ENCODE measurements around the gene NLRP4. TPM values are rescaled to one million over a fixed set of nuclear protein-coding genes. Genes with fewer than 3 reads are reported as not detected.

The NLRP4 gene
- total and polyA plus RNA-seq, 2 experiments from 2014 or later: not detected

DNA sequence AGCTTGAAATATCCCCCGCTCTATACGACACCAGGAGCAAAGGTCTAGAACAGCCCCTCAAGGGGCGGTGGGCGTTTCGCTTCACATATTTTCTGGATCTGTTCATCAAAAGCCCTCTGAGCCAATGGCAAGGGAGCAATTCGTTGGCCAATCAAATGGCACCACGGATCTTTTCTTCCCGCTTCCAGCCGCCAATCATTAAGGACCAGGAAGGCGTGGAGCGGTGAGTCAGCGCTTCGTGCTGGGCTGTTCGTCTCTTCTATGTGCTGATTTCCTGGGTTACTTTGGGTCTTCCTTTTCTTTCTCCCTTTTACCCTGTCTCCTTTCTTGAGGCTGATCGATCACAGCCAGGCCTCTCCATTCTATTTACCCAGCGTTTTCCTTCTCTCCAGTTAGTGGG is at the start of gene NLRP4 (continued):
- TF ChIP-seq CTCF (conservative IDR thresholded peaks at IDR 0.05; ENCODE audit: low read depth in 2 of 2) (no peak), EZH2 (IDR thresholded peaks at IDR 0.05; ENCODE audit: low read depth, unreplicated experiment) (no peak)

DNA sequence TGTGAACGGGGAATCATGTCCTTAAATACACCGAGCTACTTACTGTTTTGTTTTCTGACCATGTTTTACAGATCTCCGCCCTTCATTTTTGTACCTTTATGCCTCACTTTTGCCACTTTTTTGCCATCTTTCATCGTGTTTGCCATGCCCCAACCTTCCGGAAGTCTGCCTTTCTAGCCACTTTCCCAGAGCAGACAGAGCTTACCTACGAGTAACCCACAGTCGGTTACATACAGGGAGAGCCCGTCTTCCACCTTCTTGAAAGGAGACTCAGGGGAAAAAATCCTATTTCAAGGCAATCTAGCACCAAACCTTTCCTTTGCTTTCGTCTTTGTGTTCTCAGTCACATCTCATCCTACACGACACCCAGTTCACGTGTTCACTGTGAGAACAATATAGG is 41.3 kb upstream of the NLRP4 start:
- peaks cover 32% of the 10 kb centered on the region for H3K36me3 Mint-ChIP-seq (ENCODE audit: low read depth)
- no peaks in the 10 kb centered on the region for H3K27me3 Mint-ChIP-seq (ENCODE audit: insufficient read depth, low read depth, poor library complexity)
- Histone ChIP-seq H3K4me1 (ENCODE audit: insufficient read depth) (no peaks in the 10 kb centered on the region), H3K27me3 (ENCODE audit: insufficient read depth) (no peaks in the 10 kb centered on the region), H2AFZ (no peak overlapping the region), H3K9me2 (ENCODE audit: insufficient read depth) (no peaks in the 10 kb centered on the region), H3K27ac (ENCODE audit: low read depth) (no peak overlapping the region), H4K20me1 (replicated peaks; ENCODE audit: insufficient read depth) (no peaks in the 10 kb centered on the region), H3K4me2 (no peak overlapping the region), H3K4me3 (no peak overlapping the region), H3K79me2 (replicated peaks; ENCODE audit: insufficient read depth) (no peaks in the 10 kb centered on the region), H3K36me3 (ENCODE audit: insufficient read depth) (peaks cover 7% of the 10 kb centered on the region), H3F3A (replicated peaks; ENCODE audit: low read depth) (no peaks in the 10 kb centered on the region)
- H3K4me1 Mint-ChIP-seq: no peaks in the 10 kb centered on the region
- DNase-seq (ENCODE audit: low spot score) (no peak), ATAC-seq (no peak)
- H3K27ac Mint-ChIP-seq: no peak overlapping the region
- H3K9me3 Mint-ChIP-seq: peaks cover 94% of the 10 kb centered on the region
- TF ChIP-seq EZH2 (IDR thresholded peaks at IDR 0.05; ENCODE audit: low read depth, unreplicated experiment) (no peak), ZNF331 (CRISPR knock-in tag; IDR thresholded peaks at IDR 0.05; ENCODE audit: low read depth) (no peak), CTCF (conservative IDR thresholded peaks at IDR 0.05; ENCODE audit: low read depth in 2 of 2) (no peak), CREB1 (CRISPR knock-in tag; IDR thresholded peaks at IDR 0.05; ENCODE audit: low read depth) (no peak)
- no peak overlapping the region for H3K4me3 Mint-ChIP-seq

GRCh38 chr19:55801416-55801815 is 34.9 kb upstream of the NLRP4 start:
- ATAC-seq (no peak), DNase-seq (ENCODE audit: low spot score) (no peak)
- Mint-ChIP-seq H3K27ac (no peak overlapping the region), H3K4me3 (no peak overlapping the region), H3K36me3 (ENCODE audit: low read depth) (peaks cover 39% of the 10 kb centered on the region), H3K9me3 (peaks cover 97% of the 10 kb centered on the region), H3K27me3 (ENCODE audit: insufficient read depth, low read depth, poor library complexity) (no peaks in the 10 kb centered on the region), H3K4me1 (no peaks in the 10 kb centered on the region)
- Histone ChIP-seq H3K4me3 (no peak overlapping the region), H4K20me1 (replicated peaks; ENCODE audit: insufficient read depth) (no peaks in the 10 kb centered on the region), H3K4me1 (ENCODE audit: insufficient read depth) (no peaks in the 10 kb centered on the region), H3K9me2 (ENCODE audit: insufficient read depth) (no peaks in the 10 kb centered on the region), H3K27me3 (ENCODE audit: insufficient read depth) (no peaks in the 10 kb centered on the region), H3K79me2 (replicated peaks; ENCODE audit: insufficient read depth) (no peaks in the 10 kb centered on the region), H3K4me2 (no peak overlapping the region), H3K27ac (ENCODE audit: low read depth) (no peak overlapping the region), H3F3A (replicated peaks; ENCODE audit: low read depth) (no peaks in the 10 kb centered on the region), H2AFZ (no peak overlapping the region), H3K36me3 (ENCODE audit: insufficient read depth) (no peaks in the 10 kb centered on the region; the same call in 1 of the 2 replicates)
- no peak for TF ChIP-seq POLR2AphosphoS5 (IDR thresholded peaks at IDR 0.05; ENCODE audit: low read depth)
- TF ChIP-seq EZH2 (IDR thresholded peaks at IDR 0.05; ENCODE audit: low read depth, unreplicated experiment): no peak
- no peak for TF ChIP-seq EZH2phosphoT487 (IDR thresholded peaks at IDR 0.05; ENCODE audit: unreplicated experiment)
- no peak for TF ChIP-seq STAT1 (IDR thresholded peaks at IDR 0.05; ENCODE audit: unreplicated experiment)
- TF ChIP-seq, protein P1, sequence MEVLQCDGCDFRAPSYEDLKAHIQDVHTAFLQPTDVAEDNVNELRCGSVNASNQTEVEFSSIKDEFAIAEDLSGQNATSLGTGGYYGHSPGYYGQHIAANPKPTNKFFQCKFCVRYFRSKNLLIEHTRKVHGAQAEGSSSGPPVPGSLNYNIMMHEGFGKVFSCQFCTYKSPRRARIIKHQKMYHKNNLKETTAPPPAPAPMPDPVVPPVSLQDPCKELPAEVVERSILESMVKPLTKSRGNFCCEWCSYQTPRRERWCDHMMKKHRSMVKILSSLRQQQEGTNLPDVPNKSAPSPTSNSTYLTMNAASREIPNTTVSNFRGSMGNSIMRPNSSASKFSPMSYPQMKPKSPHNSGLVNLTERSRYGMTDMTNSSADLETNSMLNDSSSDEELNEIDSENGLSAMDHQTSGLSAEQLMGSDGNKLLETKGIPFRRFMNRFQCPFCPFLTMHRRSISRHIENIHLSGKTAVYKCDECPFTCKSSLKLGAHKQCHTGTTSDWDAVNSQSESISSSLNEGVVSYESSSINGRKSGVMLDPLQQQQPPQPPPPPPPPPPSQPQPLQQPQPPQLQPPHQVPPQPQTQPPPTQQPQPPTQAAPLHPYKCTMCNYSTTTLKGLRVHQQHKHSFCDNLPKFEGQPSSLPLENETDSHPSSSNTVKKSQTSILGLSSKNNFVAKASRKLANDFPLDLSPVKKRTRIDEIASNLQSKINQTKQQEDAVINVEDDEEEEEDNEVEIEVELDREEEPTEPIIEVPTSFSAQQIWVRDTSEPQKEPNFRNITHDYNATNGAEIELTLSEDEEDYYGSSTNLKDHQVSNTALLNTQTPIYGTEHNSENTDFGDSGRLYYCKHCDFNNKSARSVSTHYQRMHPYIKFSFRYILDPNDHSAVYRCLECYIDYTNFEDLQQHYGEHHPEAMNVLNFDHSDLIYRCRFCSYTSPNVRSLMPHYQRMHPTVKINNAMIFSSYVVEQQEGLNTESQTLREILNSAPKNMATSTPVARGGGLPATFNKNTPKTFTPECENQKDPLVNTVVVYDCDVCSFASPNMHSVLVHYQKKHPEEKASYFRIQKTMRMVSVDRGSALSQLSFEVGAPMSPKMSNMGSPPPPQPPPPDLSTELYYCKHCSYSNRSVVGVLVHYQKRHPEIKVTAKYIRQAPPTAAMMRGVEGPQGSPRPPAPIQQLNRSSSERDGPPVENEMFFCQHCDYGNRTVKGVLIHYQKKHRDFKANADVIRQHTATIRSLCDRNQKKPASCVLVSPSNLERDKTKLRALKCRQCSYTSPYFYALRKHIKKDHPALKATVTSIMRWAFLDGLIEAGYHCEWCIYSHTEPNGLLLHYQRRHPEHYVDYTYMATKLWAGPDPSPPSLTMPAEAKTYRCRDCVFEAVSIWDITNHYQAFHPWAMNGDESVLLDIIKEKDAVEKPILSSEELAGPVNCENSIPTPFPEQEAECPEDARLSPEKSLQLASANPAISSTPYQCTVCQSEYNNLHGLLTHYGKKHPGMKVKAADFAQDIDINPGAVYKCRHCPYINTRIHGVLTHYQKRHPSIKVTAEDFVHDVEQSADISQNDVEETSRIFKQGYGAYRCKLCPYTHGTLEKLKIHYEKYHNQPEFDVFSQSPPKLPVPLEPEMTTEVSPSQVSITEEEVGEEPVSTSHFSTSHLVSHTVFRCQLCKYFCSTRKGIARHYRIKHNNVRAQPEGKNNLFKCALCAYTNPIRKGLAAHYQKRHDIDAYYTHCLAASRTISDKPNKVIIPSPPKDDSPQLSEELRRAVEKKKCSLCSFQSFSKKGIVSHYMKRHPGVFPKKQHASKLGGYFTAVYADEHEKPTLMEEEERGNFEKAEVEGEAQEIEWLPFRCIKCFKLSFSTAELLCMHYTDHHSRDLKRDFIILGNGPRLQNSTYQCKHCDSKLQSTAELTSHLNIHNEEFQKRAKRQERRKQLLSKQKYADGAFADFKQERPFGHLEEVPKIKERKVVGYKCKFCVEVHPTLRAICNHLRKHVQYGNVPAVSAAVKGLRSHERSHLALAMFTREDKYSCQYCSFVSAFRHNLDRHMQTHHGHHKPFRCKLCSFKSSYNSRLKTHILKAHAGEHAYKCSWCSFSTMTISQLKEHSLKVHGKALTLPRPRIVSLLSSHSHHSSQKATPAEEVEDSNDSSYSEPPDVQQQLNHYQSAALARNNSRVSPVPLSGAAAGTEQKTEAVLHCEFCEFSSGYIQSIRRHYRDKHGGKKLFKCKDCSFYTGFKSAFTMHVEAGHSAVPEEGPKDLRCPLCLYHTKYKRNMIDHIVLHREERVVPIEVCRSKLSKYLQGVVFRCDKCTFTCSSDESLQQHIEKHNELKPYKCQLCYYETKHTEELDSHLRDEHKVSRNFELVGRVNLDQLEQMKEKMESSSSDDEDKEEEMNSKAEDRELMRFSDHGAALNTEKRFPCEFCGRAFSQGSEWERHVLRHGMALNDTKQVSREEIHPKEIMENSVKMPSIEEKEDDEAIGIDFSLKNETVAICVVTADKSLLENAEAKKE (CRISPR knock-in tag; IDR thresholded peaks at IDR 0.05): no peak
- TF ChIP-seq CREB1 (CRISPR knock-in tag; IDR thresholded peaks at IDR 0.05; ENCODE audit: low read depth): no peak

Measured in GM23338 (cell line).